ENCODE data around the gene CPNE8.

GRCh38 chr12:38907201-38907923, 2.0 kb upstream of the CPNE8 start:
- no peak for TF ChIP-seq POLR2AphosphoS5 (IDR thresholded peaks at IDR 0.05; ENCODE audit: low read depth, low read length)
- no peak for TF ChIP-seq TAF1 (IDR thresholded peaks at IDR 0.05; ENCODE audit: borderline replicate concordance, insufficient read depth, low read length)
- no peak for TF ChIP-seq REST (IDR thresholded peaks at IDR 0.05; ENCODE audit: insufficient read depth in 1 of 2, low read depth in 2 of 2, low read length in 2 of 2)
- no peak for TF ChIP-seq SIN3A (IDR thresholded peaks at IDR 0.05; ENCODE audit: borderline replicate concordance, insufficient read depth, low read length)

Data from PFSK-1 (cell line).